GM12892 (cell line): Measurements from ENCODE around the gene CA12.
"Not testable (repeated sequence)": the region's sequence is repeated elsewhere in the genome, so short reads cannot be mapped to it uniquely, and the experiment has no call there.

ENCODE experiments used
- POLR2A ChIP-seq: IDR thresholded peaks from 2 replicates; pipeline ENCODE4 v1.6.1; 2011; ENCODE audit warnings: low read depth, low read length, control low read depth
- POLR2AphosphoS5 ChIP-seq: IDR thresholded peaks from 2 replicates; pipeline ENCODE4 v1.6.1; 2011; ENCODE audit warnings: low read depth, low read length, control low read depth
- TAF1 ChIP-seq: IDR thresholded peaks from 2 replicates; pipeline ENCODE4 v1.6.1; 2011; ENCODE audit warnings: low read depth, mild to moderate bottlenecking, control low read depth, low read length, borderline replicate concordance

- not testable (repeated sequence) for TF ChIP-seq POLR2A, POLR2AphosphoS5, TAF1
These were observed 35.6 kb upstream of the CA12 start for GRCh38 chr15:63417274-63417673.
